NAMALWA (cell line): ENCODE measurements around the gene GALNT7.
"Not testable (repeated sequence)": the region's sequence is repeated elsewhere in the genome, so short reads cannot be mapped to it uniquely, and the experiment has no call there.

Experiments
- DNase-seq: peaks from one replicate; pipeline ENCODE4 v3.0.0-alpha.2; 2015; ENCODE audit warnings: low spot score

The GALNT7 gene

DNA sequence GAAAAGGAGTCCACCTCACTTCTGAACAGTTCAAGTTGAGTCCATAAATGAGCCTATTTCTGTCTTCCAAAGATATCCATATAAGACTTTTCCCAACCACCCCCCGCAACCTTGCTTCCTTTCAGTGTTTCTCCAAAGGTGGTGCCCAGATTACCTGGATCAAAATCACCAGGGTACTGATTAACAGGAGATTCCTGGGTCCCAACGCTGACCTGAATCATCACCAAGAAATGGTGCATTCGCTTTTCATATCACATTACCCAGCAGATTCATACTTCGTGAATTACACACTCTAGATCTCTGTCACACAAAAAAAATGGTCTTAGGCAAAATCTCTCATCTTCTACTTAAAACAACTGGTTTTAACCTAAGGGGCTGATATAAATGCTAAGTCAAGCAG is 2.1 kb upstream of the GALNT7 start:
- DNase-seq = no peak

DNA sequence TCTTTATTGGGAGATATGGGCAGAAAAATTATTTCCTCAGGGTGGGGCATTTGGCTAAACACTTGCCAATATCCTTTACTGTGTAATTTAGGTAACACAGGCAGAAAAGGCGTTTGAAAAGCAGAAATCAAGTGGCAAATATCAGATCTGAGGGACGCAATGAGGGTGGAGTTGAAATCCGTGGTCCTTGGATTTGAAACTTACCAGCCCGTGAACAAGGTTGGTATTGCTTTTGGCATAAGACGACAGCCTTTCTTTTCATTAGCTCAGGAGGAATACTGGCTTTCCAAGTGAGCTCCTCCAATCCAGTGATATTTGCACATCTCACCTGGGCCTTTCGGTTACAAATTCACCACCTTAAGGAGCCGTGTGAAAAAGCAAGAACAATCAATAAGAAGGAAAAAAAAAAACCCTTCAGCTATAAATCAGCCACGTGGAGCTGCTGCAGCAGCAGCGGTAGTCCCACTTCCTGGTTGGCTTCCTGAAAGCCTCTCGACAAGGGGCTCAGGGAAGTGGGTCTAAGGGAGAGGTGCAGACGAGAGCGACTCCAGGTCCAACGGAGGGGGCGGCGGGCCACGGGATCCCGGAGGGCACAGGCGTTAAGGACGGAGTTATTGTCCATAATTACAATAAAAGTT is 734 bp upstream of the GALNT7 start:
- peak; percentile 58 for DNase-seq

DNA sequence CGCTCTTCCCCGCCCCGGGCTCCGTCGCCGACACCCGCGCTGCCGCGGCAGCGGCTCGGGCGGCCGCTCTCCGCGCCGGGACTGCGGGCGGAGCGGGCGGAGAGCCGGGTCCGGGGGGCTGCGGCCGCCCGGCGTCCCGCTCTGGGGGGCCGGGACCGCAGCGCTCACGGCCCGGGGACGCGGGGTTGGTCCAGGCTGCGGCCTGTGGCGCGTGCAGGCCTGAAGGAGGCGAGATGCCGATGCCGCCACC is 492 bp downstream of the GALNT7 start:
- DNase-seq = no peak

DNA sequence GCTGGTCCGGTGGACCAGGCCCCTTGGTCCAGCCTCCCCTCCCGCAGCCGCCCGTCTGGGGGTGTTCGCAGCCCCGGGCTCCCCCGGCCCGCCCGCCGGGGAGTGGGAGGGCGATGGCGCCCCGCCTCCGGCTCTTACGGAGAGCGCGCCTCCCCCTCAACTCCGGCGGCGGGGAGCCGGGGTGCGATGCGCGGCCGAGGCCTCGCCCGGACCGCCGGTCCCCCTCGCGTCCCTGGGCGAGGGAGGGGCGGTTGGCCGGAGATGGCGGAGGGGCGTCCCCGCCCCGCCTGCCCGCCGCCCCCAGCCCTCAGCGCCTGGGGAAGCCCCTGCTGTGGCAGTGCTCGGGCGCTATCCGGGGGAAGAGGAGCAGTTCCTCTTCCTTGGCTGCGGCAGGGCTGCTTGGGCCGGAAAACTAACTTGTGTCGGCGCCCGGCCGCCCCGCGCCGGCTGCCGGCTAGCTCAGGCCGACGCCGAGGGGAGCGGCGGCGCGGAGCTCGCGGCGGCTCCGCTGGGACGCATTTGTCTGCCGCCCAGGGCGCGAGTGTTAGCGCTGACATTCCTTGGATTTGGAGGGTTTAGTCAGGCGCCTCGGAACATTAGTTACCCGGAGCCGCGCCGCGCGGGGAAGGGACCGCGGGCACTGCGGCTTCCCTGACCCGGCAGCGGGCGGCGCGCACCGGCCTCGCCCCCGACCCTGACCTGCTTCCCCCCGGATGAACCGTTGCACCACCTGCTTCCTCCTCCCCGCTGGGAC is 994 bp downstream of the GALNT7 start:
- peak; percentile 85 for DNase-seq

DNA sequence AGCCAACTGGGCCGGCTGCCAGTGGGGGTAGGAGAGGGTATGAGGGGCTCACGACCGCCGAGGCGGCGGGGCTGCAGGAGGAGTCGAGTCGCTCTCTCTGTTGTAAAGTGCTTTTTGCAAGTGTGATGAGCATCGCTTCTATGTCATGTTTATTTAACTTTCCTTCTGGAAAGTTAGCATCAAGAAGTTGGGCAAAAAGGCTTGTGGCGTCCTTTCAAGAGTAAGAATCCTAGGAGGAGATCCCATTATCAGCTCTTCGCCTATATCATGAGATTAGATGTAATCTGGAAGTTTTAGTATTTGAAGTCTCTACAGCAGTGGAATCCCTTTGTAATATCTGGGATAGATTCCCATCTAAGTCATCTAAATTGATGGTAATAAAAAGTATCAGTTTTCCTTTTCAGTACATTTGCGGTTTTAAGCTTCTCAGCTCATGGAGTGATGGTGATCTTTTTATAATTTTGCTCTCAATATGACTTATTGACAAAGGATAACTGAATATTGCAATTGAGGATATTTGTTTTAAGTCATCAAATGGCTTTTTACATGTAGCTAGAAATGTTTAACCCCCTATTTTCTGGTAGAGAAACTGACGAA is 1.7 kb downstream of the GALNT7 start:
- DNase-seq = no peak

DNA sequence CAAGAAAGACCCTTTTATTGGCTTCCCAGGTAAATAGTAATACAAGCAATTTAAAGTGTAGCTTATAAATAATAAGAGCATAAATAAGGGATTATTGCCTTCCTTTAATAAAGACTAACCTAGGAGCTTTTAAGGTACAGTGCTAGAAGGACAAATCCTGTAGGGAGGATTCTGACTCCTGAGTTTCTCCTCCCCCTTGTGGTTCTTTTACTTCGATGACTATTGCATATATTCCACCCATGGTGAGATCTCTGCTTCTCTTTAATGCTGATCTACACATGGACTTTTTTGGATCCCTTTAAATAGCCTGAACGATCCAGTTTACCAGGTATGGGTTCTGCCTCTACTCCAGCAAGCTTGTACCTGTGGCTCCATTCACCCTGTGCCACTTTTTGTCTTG is 2.5 kb downstream of the GALNT7 start:
- peak; percentile 67 for DNase-seq

DNA sequence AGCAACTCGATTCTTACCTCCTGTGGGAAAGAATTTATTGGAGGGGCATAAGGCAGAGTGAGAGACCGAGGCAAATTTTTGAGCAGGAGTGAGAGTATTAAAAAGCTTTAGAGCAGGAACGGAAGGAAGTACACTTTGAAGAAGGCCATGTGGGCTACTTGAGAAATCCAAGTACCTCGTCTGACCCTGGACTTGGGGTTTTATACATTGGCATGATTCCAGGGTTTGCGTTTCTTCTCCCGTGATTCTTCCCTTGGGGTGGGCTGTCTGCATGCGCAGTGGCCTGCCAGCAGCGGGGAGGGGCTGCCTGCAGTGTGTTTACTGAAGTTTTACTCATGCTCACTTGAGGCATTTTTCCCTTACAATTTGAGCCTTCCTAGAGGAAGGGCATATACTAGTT is 3.4 kb downstream of the GALNT7 start:
- DNase-seq = no peak

DNA sequence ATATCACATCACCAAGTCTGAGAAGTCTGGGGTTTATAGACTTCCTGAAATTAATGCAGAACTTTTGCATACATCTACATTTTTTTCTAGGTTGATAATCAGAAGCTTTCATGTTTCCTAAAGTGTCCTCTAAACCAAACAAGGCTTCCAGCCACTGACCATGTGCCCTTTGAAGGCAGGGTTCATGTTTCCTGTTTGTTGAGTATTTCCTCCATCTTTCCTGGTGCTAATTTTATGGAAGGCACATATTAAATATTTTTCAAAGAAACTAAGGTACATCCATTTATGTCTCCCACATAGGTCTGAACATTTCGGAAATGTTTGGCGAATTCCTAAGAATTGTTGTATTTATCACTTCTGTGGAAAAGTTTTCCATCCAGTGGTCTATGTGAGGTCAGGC is 5.6 kb downstream of the GALNT7 start:
- DNase-seq = no peak

DNA sequence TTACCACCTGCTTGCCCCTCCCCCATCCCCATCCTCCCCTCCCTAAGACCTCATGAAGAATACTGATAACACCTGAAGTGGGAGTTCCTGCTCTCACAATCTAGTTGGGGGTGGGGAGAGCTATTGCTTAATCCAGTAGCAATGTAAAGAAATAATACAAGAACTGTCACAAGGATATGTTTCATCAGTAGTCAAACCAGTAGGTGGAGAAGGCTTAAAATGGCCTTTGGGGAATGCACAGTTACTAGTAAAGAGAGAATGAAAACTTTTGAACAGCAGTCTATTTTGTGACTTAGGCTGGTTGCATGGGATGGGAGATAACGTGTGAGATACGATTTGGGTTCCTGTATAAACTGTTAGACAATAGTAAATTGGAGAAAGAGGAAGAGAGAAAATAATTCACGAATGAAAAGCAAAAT is 6.0 kb downstream of the GALNT7 start:
- DNase-seq = no peak

DNA sequence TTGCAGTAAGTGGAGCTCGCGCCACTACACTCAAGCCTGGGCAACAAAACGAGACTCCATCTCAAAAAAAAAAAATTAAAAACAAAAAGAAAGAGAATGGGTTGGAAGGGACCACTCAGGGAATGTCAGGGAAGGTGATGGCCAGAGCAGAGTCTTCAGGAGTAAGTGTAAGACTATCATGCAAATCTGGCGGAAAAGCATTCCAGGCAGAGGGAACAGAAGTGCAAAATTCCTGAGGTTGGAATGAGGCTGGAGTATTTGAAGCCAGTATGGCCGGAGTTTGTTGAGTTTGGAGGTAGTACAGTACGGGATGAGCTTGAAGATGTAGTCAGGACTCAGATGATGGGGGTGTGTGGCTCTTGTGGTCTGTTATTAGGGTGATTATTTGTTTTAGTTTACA is 7.4 kb downstream of the GALNT7 start:
- DNase-seq = no peak

DNA sequence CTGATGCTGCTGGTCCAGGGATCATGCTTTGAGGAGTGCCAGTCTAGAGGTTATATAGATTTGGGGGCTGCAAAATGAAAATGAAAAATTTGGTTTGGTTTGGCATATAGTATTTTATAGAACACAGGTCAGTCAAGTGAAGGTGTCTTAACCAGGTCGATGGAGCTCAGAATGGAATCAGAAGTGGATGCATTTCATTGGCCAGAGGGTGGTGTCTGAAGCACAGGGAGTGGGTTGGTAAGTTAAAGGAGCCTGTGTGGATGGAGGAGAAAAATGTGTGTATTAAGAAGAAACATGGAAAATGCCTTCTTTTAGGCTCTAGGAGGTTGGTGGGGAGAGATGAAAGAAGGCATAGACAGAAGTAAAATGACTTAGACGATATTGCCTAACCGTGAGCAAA is 8.6 kb downstream of the GALNT7 start:
- no peak for DNase-seq

DNA sequence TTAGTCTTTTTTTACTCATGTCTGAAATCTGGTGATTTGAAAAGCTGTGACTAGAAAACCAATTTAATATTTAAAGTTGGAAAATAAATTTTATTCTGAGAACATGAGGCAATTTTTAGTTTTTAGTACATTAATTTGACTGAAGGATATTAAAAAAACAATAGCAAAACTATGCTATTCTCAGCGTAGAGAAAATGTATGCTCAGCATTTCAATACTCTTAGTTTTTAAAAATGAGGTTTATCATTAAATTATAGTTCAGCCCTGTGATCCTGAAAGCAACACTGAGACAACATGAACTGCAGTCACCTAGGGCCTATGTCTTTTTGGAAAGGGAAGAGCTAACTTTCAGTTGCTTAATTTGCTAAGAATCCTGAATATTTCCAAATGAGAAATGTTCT is 9.5 kb downstream of the GALNT7 start:
- DNase-seq = no peak

DNA sequence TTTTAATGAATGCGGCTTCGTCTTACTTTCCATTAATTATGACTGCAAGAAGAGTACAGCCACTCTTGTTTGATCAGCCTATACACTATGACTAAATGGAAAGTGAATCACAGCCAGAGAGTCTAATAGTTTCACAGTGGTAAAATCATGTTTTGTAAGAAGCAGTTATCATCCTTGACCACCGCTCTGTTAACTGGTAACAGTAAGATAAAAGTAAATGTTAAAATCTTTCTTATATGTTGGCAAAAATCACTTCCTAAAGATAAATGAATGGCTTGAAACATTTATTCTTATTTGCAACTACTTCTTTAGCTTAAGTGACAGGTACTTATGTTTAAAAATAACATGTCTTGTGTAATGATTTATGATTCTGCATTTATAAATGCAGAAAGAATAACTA is 13.2 kb downstream of the GALNT7 start:
- DNase-seq = no peak

DNA sequence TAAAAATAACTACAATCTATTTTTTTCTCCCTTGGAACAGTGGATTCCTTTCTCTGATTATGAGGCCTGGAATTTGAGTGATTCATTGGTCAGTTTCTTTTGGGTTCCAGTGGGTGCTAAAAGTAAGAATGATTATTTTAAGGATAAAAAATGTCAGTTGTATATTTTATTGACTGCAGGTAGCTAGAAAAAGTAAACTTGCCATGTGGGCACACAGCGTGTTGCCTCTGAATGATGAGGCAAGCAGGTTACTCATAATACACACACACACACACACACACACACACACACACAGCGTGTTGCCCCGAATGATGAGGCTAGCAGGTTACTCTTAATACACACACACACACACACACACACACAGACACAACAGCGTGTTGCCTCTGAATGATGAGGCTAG is 13.8 kb downstream of the GALNT7 start:
- DNase-seq = no peak

DNA sequence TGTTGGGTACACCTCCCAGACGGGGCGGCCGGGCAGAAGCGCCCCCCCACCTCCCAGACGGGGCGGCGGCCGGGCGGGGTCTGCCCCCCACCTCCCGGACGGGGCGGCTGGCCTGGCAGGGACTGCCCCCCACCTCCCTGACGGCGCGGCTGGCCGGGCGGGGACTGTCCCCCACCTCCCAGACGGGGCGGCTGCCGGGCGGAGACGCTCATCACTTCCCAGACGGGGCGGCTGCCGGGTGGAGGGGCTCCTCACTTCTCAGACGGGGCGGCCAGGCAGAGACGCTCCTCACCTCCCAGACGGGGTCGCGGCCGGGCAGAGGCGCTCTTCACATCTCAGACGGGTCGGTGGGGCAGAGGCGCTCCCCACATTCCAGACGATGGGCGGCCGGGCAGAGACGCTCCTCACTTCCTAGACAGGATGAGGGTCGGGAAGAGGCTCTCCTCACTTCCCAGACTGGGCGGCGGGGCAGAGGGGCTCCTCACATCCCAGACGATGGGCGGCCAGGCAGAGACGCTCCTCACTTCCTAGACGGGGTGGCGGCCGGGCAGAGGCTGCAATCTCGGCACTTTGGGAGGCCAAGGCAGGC is 15.1 kb downstream of the GALNT7 start:
- DNase-seq = not testable (repeated sequence)

DNA sequence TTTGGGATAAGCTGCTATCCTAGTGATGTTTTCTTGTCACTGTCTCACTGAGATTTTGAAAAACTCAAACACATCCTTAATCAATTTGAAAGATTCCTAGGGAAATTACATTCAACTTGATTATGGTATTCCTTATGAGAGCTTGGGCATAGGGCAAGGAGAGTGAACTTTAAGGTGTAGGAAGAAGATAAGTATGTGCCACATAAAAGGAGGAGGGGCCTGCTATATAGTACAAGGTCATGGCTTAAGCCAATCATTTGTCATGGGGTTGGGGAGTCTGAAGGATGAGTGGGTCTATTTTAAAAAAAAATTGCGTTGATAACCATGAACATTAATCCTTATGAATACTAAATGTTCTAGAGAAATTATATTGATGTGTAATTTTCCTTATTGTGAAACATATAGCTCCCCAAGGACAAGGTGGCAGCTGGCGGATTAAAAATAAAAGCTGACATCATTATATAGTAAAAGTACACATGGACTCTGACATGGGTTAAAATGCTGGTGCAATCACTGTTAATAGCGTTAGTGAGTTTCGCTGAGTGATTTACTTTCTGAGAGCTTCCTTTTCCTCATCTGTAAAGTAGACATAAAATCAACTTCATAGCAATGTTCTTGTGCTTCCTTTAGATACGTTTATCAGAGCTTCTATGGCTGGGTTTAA is 17.4 kb downstream of the GALNT7 start:
- DNase-seq = peak; percentile 84

DNA sequence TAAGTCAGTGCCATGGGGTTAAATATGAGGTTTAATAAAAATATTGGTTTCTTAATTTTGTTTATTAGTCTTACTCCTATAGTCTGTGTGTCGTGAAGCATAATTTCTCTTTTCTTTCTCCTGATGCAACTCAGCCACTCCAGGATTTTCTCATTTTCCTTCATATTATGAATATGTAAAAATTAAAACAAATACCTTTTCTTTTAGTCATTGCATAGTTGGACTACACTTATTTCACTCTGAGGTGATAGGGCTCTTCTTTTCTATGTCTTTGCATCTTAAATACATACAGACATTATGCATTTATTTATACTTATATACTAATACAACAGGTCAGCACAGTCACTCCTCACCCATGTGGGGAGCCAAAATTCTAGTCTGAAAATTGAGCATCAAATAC is 19.1 kb downstream of the GALNT7 start:
- no peak for DNase-seq

DNA sequence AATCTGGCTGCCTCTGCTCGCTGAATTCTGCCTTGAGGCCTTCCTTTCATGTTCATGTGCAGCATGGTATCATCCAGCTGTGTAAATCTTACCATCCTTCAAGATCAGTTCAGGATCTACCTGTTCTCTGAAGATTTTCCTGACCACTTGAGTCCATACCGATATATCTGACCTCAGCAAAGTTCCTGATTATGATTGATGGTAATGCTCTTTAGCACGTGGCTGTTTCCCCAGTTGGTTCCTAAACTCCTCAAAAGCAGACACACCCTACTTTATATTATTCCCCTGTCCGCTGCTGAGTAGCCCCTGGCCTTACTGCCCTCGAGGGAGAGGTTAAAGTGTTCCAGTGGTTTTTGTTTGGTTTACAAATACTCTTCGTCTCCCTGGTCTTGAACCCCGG is 20.0 kb downstream of the GALNT7 start:
- no peak for DNase-seq

DNA sequence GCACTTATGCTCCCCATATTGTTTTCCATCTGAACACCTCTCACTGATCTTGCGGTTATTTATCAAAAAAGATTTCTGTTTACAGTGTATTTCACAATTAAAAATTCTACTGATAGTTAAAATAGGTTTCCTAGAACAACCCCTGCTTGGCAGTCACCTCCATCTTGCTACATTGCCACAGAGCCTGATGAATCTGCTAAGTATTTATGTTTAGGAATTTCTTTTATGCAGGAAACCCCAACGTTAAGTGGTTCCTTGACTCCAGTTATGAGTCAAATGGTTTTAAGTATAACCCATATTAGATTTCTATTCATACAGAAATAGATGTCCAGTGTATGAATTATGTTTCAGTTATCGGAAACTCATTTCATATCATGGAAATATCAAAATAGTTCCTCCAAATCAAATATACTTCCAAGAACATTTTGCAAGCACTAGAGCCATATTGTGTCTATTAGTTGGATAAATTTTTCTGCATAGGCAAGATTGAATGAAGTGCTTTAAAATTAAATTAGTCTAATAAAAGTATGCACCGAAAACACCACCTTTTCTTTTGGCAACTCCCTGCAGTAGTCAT is 20.6 kb downstream of the GALNT7 start:
- DNase-seq = no peak

DNA sequence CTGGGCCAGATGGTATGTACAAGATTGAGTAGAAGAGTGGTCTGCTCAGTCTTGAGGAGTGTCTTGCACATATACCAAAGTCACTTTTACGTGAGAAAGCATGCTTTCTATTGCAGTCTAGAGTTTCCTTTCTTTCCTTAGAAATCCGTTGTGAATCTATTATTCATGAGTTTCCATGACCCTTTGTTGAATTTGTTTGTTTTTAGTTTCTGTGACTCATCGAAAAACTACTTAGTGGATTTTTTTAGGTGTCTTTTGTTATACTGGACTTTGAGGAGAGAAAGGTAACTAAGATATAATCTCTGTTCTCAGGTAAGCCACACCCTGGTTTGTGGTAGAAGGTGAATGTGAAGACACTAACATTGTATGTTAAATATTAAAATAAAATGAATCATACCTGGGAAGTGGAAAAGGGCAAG is 23.0 kb downstream of the GALNT7 start:
- DNase-seq = no peak

DNA sequence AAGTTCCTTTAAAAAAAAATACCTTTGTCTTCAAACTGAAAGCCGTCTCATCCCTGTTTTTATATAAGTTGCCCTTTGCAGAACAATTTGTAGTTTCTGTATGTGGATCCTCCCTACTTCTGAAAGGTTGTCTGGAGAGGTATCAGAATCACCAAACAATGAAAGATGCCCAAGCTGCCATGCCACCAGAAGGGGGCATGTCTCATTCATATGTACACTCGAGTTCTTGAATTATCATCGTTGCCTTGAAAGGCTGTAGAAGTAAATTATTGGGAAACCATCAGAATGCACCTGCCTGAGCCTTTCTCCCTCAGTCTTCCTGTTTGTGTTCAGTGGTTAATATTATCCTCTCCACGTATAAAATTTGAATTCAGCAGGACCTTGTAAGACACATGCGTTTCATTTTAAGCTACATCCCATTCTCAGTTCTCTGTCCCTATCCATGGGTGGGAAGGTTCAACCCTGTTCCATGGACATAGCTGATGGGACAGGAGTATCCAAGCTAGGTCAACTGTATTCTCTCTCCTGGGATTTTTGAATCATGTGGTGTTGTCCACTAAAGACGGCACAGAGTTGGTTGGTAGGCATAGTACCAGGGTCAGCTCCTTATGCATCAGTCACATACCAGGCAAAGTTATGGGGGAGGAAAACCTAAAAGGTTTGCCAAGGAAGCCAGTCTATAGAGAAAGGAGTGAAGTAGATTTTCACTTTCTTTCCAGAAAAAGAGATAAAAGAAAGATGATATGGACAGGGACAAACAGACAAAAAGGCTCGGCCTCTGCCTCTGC is 24.0 kb downstream of the GALNT7 start:
- peak; percentile 51 for DNase-seq

DNA sequence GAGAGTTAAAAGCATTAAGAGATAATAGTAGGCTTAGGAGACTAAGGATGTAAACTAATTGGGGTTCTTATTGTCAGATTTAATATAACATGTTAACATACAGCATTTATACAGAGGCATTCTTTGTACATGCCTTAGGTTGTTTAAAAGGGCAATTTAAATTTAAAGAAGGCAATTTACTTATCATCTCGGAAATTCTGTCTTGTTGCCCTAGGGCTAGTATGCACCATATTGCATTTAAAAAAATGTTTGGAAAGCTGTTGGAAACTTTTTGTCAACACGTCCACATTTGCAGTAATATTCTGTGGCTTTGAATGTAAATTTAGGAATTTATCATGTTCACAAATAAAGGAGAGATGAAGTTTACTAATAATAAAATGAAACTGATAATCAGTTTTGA is 25.5 kb downstream of the GALNT7 start:
- DNase-seq = no peak
